CD4-positive, alpha-beta T cell treated with Interleukin-21 for 1 hour (primary cell): ENCODE data around the gene HUNK.
A peak's percentile ranks its signal among the peaks of the same experiment; 100 is the strongest.
"Not testable (repeated sequence)": the region's sequence is repeated elsewhere in the genome, so short reads cannot be mapped to it uniquely, and the experiment has no call there.

ENCODE experiments used
- DNase-seq: peaks from one replicate; pipeline ENCODE4 v3.0.0-alpha.2; 2020

The HUNK gene

GRCh38 chr21:31871371-31871770 is 1.4 kb upstream of the HUNK start:
- not testable (repeated sequence) for DNase-seq

GRCh38 chr21:31872072-31872451 is 758 bp upstream of the HUNK start:
- DNase-seq: no peak

GRCh38 chr21:31873275-31873695 is 465 bp downstream of the HUNK start:
- DNase-seq: no peak

- peak; percentile 21 for DNase-seq
Measured at GRCh38 chr21:31873696-31874599, 1.1 kb downstream of the HUNK start.

GRCh38 chr21:31874812-31875212 is 2.0 kb downstream of the HUNK start:
- DNase-seq: no peak

- DNase-seq: no peak
Measured at GRCh38 chr21:31875496-31876015, 2.7 kb downstream of the HUNK start.

- no peak for DNase-seq
Measured at GRCh38 chr21:31877463-31877957, 4.7 kb downstream of the HUNK start.

- no peak for DNase-seq
Measured at GRCh38 chr21:31878831-31879230, 6.0 kb downstream of the HUNK start.

GRCh38 chr21:31879241-31879650 is 6.4 kb downstream of the HUNK start:
- no peak for DNase-seq

GRCh38 chr21:31879911-31880310 is 7.1 kb downstream of the HUNK start:
- no peak for DNase-seq

GRCh38 chr21:31880816-31881215 is 8.0 kb downstream of the HUNK start:
- DNase-seq: no peak

- DNase-seq: no peak
Measured at GRCh38 chr21:31882711-31883110, 9.9 kb downstream of the HUNK start.

- DNase-seq: no peak
Measured at GRCh38 chr21:31885146-31885545, 12.3 kb downstream of the HUNK start.

- DNase-seq: no peak
Measured at GRCh38 chr21:31886915-31887314, 14.1 kb downstream of the HUNK start.

GRCh38 chr21:31887391-31887841 is 14.6 kb downstream of the HUNK start:
- no peak for DNase-seq

GRCh38 chr21:31888936-31889371 is 16.1 kb downstream of the HUNK start:
- DNase-seq: no peak

- no peak for DNase-seq
Measured at GRCh38 chr21:31889460-31889859, 16.6 kb downstream of the HUNK start.

GRCh38 chr21:31892686-31893085 is 19.9 kb downstream of the HUNK start:
- no peak for DNase-seq

- DNase-seq: no peak
Measured at GRCh38 chr21:31893851-31894415, 21.1 kb downstream of the HUNK start.

- DNase-seq: no peak
Measured at GRCh38 chr21:31894457-31894856, 21.6 kb downstream of the HUNK start.

- no peak for DNase-seq
Measured at GRCh38 chr21:31895077-31895835, 22.4 kb downstream of the HUNK start.

- no peak for DNase-seq
Measured at GRCh38 chr21:31896019-31896418, 23.2 kb downstream of the HUNK start.

- no peak for DNase-seq
Measured at GRCh38 chr21:31897311-31897710, 24.5 kb downstream of the HUNK start.
